ENCODE measurements around the gene MRPS12.
A peak's percentile ranks its signal among the peaks of the same experiment; 100 is the strongest.
"Not testable (repeated sequence)": the region's sequence is repeated elsewhere in the genome, so short reads cannot be mapped to it uniquely, and the experiment has no call there.

Gene MRPS12

DNA sequence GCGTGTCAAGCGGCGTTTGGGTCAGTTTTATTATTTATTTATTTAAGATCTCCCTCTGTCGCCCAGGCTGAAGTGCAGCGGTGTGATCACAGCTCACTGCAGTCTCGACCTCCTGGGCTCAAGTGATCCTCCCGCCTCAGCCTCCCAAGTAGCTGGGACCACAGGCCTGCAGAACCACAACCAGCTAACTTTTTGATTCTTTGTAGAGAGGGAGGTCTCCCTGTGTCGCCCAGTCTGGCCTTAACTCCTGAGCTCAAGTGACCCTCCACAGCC is 713 bp downstream of the MRPS12 start:
- H3K27ac ChIP-seq = peak overlapping the region in 19 of 21 experiments; percentile 62 to 95 (median 88)
- H3K4me3 ChIP-seq = peak overlapping the region; percentile 45 to 71 (median 68)

DNA sequence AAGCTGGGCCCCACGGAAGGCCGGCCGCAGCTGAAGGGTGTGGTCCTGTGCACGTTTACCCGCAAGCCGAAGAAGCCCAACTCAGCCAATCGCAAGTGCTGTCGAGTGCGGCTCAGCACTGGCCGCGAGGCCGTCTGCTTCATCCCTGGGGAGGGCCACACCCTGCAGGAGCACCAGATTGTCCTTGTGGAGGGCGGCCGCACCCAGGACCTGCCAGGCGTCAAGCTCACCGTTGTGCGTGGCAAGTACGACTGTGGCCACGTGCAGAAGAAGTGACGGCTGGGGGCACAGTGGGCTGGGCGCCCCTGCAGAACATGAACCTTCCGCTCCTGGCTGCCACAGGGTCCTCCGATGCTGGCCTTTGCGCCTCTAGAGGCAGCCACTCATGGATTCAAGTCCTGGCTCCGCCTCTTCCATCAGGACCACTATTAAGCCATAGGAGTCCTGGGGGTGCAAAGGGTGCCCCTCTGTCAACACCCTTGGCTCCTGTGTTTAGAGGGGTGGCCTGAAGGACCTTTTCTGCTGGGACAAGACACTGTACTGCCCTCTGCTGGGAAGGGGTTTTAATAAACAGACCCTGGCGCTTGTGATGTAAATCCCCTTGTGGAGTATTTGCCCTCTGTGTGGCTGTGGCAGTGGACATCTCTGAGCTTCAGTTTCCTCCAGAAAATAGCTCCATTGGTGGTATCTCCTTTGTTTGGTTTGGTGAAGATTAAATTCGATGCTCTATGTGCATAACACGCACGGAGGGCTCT is 1.9 kb downstream of the MRPS12 start:
- H3K27ac ChIP-seq = no peak overlapping the region
- H3K4me3 ChIP-seq = no peak overlapping the region

DNA sequence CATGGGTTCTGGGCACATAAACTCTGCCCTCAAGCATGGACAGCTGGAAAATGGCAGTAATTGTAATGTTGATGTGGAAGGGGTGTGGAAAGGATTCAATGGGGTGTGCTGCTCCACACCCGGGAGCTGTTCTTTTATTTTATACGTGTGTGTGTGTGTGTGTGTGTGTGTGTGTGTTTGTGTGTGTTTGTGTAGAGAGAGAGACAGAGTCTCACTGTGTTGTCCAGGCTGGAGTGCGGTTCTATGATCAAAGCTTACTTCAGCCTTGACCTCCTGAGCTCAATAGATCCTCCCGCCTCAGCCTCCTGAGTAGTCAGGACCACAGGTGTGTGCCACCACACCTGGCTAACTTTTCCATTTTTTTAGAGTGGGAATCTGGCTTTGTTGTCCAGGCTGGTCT is 2.8 kb downstream of the MRPS12 start:
- no peak overlapping the region for H3K4me3 ChIP-seq
- no peak overlapping the region for H3K27ac ChIP-seq

DNA sequence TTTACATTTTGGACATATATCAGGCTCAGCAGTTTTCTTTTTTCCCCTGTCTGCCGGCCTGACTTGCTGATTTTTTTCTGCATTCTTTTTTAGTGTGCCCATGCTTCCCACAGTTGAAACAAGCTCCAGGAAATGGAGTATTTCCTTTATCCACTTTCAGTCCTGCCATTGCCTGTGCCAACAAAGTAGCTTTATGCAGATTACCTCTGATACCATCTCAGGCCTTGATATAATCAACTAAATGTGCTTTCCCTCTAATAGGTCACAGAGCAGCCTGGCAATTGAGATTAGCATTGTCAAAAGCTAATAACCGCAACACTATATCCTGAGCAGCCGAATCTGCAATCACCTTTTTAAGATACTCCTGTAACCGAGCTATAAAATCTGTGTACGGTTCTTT is 9.2 kb downstream of the MRPS12 start:
- Histone ChIP-seq H3K27ac (no peak overlapping the region), H3K4me3 (no peak overlapping the region)

DNA sequence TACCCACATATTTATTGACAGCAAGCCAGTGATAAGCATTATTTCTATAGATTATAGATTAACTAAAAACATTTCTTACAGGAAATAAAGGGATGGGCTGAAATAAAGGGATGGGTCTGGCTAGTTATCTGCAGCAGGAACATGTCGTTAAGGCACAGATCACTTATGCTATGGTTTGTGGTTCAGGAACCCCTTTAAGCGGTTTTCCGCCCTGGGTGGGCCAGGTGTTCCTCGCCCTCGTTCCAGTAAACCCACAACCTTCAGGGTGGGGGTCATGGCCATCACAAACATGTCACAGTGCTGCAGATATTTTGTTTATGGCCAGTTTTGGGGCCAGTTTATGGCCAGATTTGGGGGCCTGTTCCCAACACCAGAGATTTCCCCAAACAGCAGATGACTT is 10.7 kb downstream of the MRPS12 start:
- H3K27ac ChIP-seq = not testable (repeated sequence)

DNA sequence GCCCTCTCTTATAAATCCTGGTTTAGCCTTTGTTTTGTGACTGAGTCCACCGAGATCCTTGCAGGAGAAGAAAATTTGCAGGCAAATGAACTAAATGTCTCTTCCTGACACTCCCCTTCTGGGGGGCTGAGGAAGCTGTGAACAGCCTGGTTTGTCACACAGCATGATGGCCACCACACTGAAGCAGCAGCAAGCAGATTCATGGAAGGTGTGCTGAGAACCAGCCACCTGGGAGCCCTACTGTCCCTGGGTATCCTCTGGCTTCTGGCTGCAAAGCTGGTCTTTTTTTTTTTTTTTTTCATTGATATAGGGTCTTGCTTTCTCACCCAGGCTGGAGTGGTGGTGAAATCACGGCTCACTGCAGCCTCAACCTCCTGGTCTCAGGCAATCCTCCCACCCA is 11.2 kb downstream of the MRPS12 start:
- H3K4me3 ChIP-seq = no peak overlapping the region

More for the DNA sequence above, 10.7 kb downstream of the MRPS12 start:
- not testable (repeated sequence) for H3K4me3 ChIP-seq

DNA sequence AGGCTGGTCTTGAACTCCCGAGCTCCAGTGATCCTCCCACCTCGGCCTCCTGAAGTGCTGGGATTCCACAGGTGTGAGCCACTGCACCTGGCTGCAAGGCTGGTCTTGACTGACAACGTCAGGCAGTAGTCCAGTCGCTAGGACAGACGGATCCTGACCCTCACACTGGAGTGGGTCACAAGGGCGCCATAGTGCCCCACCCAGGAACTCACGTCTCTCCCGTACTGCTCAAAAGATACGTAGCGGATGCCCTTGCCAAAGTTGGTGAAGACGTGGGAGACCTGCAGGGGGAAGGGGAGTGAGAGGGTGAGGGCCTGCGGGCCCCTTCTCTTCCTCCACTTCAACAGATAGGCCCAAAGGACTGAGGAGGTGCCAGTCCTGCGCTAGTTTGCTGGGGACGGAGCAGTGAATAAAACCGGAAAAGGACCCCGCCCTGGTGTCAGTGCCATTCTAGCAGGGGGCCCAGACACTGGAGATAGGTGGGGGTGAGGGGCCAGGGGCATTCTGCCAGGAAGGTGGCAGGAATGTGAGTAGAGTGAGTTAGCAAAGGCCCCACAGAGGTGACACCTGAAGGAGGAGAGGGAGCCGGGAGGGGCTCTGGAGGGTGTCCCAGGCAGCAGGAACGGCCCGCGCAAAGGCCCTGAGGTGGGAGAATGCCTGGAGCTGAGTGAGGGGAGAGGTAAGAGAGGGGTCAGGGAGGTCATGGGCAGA is 11.9 kb downstream of the MRPS12 start:
- no peak overlapping the region for H3K27ac ChIP-seq
- no peak overlapping the region for H3K4me3 ChIP-seq

More for the DNA sequence above, 11.2 kb downstream of the MRPS12 start:
- H3K27ac ChIP-seq = no peak overlapping the region

DNA sequence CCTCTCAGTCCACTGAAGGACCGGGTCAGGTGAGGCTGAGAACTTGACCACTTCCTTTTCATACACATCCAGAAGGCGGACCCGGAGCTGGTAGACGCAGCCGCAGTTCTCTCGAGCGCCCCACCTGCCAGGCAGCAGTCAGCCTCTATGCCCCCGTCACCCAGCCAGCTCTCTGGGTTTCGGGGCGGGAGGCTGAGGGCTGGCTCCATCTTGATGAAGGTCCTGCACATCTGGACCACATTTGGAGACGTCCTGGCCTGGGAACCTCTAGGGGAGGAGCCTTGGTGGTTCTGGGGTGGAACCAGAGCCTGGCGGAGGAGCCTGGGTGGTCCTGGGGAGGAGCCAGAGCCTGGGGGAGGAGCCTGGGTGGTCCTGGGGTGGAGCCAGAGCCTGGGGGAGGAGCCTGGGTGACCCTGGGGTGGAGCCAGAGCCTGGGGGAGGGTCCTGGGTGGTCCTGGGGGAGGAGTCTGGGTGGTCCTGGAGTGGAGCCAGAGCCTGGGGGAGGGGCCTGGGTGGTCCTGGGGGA is 14.3 kb downstream of the MRPS12 start:
- Histone ChIP-seq H3K4me3 (no peak overlapping the region), H3K27ac (no peak overlapping the region)

DNA sequence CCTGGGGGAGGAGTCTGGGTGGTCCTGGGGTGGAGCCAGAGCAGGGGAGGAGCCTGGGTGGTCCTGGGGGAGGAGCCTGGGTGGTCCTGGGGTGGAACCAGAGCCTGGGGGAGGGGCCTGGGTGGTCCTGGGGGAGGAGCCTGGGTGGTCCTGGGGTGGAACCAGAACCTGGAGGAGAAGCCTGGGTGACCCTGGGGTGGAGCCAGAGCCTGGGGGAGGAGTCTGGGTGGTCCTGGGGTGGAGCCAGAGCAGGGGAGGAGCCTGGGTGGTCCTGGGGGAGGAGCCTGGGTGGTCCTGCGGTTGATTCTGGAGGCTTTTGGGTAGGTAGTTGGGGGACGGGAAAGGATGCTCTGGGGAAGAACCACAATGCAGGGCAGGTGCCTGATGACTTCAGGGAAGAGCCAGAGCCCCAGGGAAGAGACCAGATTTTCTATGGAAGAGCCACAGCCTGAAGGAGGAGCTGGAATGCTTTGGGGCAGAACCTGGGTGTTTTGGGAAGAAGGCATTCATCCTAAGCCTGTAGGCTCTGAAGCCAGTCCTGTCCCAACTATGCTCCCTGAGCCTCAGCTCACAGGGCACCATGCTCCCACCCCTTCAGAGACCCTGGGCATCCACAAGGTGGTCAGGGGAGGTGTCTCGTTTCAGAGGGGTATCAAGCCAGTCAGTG is 15.0 kb downstream of the MRPS12 start:
- H3K27ac ChIP-seq = no peak overlapping the region
- H3K4me3 ChIP-seq = no peak overlapping the region

DNA sequence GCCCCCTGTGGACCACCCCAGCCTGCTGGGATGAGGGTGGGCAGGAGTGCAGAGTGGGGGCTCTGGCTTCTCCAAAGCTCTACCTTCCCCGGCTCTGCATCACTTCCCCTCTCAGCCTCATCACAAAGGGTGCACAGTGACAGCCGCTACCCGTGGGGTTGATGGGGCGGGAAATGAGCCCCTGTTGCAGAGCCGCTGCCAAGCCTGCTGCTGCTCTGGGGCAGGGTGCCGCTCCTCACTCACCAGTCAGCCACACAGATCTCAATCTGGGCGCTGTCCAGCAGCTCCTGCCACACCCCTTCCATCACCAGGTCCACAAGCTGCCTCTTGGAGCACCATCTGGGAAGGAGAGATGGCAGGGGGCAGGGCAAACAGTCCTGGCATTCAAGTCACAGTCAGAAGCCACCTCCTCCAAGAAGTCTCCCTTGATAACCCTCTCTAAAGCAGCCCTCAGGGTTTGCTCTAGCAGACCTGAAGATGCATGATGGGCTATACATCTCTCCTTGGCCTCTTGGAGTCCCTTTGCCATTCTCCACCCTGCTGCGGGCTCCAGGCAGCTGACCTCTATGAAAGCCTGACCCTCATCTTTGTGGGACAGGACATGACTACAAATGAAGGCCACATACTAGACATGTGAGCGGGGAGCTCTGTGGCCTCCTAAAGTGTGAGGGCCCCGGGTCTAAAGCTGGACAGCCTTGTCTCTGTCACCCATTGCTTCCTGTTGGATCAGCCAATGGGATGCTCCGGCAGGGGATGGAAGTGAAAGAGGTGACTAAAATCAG is 15.7 kb downstream of the MRPS12 start:
- Histone ChIP-seq H3K27ac (no peak overlapping the region), H3K4me3 (no peak overlapping the region)

DNA sequence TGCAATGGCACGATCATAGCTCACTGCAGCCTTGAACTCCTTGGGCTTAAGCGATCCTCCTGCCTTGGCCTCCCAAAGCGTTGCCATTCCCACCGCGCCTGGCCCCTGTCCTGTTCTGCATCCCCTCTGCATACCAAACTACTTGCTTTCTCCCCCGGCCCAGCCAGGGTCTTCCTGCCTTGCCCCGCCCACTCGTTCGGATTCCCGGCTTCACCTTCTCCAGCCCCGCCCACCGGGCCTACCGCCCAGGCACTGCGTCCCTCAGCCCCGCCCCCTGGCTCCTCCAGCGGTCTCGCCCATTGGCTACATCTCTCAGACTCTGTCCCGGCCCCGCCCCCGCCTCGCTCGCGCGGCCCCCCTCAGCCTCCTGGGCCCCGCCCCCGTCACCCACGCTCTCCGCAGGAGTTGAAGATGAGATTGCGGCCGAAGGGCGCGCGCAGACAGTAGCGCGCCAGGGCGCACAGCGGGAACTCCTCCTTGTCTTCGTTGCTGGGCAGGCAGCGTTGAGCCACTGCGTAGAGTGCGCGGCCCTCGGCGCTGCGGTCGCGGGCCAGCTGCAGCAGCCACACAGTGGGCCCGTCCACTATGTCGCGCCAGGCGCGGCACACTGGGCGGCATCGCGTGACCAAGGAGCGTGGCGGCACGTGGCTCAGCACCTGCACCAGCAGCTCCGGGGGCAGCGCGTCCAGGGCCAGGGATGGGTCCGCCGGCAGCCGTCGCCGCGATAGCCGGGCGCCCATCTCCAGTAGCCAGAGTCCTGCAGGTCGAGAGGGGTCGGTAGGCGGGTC is 19.0 kb downstream of the MRPS12 start:
- peak overlapping the region in 1 of 21 experiments; percentile 26 for H3K27ac ChIP-seq
- H3K4me3 ChIP-seq = peak overlapping the region; percentile 10 to 41 (median 24)

DNA sequence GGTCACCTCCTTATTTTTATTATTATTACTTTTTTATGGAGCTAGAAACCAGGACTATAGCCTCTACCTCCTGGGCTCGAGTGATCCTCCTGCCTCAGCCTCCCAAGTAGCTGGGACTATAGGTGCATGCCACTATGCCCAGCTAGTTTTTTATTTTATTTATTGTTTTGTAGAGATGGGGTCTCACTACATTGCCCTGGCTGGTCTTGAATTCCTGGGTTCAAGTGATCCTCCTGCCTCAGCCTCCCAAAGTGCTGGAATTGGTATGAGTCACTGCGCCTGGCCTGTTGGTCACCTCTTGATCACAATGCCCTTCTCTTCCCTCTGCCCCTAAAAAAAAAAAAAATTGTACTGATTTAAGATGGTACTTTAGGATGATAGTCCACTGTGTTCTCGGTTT is 20.4 kb downstream of the MRPS12 start:
- no peak overlapping the region for H3K27ac ChIP-seq
- H3K4me3 ChIP-seq = no peak overlapping the region

DNA sequence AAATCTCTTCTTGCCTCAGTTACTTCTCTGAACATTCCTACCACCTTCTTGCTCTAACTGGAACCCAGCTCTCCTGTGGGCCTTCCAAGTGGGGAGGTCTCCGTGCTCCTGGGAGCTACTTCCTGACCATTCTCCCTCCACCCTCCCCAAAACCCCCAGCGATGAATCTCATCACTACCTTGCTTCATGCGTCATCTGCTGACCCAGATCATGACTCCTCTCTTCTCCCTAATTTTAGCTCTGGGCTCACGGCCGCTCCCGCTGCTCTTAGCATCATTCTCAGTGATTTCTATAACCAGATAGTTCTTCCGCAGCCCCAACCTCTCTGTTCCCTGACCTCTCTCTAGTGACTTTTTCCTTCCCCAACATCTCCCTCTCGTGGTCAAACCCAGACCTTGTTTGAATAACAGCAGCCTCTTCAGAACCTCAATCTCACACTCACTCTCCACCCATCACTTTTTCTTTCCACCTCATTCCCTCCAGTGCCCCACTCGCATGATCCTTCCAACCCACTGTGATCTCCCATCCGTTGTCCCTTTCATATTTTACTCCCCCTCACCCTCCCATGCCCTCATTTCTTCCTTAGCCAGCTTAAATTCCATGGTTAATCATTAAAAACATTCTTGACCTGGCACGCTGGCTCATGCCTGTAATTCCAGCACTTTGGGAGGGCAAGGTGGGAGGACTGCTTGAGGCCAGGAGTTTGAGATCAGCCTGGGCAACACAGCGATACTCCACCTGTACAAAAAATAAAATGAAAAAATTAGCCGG is 21.8 kb downstream of the MRPS12 start:
- H3K27ac ChIP-seq = no peak overlapping the region

DNA sequence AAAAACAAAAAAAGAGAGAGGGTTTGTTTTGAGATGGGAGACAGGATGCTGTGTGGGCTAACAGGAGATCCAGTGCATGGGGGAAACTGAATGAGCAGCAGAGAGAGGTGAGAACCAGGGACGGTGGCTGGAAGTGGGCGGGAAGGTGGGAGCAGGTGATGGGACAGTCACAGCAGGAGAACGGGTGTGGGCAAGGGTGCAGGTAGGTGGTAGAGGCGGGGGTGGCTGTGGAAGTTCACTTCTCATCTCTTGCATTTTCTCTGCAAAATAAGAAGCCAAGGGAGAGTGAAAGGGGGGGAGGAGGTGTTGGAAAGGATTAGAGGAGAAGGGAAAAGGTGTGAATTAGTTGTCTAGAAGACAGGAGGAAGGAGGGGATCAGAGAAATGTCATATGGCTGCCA is 22.9 kb downstream of the MRPS12 start:
- no peak overlapping the region for H3K4me3 ChIP-seq
- no peak overlapping the region for H3K27ac ChIP-seq

More for the DNA sequence above, 21.8 kb downstream of the MRPS12 start:
- no peak overlapping the region for H3K4me3 ChIP-seq

DNA sequence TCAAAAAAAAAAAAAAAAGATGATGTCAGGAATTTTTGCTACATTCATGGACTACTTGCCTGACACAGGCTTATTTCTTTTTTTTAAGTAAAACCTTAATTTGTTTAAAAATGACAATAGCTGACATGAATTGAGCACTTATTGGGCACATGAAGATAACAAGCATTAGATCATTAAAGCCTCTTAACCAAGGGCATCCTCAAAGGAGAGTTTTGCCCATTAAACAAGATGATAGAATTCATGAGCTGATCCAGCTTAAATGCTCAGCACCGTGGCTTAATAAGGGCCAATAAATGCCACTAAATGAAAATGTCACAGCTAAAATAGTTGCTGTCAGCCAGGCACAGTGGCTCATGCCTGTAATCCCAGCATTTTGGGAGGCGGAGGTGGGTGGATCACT is 25.5 kb downstream of the MRPS12 start:
- Histone ChIP-seq H3K4me3 (no peak overlapping the region), H3K27ac (no peak overlapping the region)

DNA sequence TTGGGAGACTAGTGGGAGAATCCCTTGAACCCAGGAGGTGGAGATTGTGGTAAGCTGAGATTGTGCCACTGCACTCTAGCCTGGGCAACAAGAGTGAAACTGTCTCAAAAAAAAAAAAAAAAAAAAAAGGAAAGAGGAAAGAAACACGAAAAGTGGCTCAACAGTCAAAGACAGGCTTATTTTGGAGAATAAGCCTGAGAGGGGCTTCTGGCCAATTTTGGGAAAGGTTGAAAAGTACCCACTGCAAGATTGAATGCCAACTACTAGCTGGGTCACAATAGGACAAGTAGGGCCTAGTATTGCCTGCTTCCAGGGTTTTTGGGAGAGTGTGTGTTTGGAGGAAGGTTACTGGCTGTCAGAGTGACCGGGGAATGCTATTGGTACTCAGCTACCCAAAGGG is 27.6 kb downstream of the MRPS12 start:
- no peak overlapping the region for H3K4me3 ChIP-seq
- no peak overlapping the region for H3K27ac ChIP-seq

DNA sequence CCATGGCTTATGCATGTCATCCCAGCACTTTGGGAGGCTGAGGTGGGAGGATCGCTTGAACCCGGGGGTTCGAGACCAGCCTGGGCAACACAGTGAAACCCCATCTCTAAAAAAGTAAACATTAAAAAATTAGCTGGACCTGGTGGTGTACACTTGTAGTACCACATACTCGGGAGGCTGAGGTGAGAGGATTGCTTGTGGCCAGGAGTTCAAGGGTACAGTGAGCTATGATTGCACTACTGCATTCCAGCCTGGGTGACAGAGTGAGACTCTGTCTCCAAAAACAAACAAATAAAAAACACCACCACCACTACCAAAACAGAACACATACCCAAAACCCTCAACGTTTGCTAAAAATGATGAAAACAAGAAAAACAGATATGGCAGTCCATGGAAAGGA is 28.9 kb downstream of the MRPS12 start:
- H3K27ac ChIP-seq = no peak overlapping the region
- no peak overlapping the region for H3K4me3 ChIP-seq

DNA sequence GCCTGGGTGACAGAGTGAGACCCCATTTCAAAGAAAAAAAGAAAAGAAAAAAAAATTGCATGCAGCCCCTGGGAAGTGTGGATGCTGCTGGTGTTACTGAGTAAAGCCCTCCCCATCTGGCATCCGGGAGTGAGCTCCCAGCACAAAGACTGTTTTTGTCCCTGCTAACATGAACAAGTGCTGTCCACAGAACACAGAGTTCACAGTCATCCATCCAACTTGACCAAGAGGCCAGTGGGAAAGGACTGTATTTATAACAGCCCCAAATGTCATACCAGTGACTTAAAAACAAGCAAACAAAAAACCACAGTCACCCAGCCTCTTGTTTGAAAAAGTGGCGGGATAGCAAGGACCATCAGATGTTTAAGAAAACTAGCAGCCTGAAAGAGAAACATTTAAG is 34.0 kb downstream of the MRPS12 start:
- Histone ChIP-seq H3K4me3 (no peak overlapping the region), H3K27ac (no peak overlapping the region)

DNA sequence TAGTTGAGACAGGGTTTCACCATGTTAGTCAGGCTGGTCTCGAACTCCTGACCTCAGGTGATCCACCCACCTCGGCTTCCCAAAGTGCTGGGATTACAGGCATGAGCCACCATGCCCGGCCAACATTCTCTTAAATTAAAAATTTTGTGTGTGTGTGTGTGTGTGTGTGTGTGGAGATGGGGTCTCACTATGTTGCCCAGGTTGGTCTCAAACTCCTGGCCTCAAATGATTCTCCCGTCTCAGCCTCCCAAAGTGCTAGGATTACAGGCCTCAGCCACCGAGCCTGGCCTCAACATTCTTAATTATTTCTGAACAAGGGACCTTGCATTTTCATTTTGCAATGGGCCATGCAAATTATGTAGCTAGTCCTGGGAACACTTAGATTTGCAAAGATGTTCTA is 35.4 kb downstream of the MRPS12 start:
- H3K27ac ChIP-seq, H3K4me3 ChIP-seq: not testable (repeated sequence)

Data from skin epidermis (tissue), 12 donors.